Activated CD4-positive, CD25-positive, alpha-beta regulatory T cell treated with anti-CD3 and anti-CD28 coated beads, Interleukin-2, amount 50 U/mL, for 16 hours (primary cell): ENCODE measurements around the gene PSME3.

ENCODE experiments used
- DNase-seq: peaks from one replicate; pipeline ENCODE4 v3.0.0-alpha.2; 2020; ENCODE audit warnings: low read depth, low spot score

PSME3 gene

DNA sequence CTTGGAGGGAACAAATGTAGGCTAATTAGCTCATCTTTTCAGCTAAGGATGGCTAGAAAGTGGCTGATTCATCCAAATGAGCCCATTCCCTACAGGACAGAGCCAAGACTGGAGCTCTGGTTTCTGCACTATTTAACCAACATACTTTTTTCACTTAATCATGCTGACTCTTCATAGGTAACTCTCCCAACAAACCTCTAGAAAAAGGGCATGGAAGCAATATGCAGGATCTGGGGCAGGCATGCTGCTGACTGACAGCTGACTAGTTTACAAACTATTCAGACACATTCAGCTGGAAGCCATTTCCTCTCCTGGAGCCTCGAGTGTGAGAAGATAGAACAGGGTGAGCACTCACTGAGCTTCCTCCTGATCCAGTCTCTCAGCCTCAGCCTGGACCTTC, 15.3 kb upstream of the PSME3 start:
- DNase-seq, result no peak

- DNase-seq, result no peak
Observed at GRCh38 chr17:42818379-42818778, 14.8 kb upstream of the PSME3 start.

DNA sequence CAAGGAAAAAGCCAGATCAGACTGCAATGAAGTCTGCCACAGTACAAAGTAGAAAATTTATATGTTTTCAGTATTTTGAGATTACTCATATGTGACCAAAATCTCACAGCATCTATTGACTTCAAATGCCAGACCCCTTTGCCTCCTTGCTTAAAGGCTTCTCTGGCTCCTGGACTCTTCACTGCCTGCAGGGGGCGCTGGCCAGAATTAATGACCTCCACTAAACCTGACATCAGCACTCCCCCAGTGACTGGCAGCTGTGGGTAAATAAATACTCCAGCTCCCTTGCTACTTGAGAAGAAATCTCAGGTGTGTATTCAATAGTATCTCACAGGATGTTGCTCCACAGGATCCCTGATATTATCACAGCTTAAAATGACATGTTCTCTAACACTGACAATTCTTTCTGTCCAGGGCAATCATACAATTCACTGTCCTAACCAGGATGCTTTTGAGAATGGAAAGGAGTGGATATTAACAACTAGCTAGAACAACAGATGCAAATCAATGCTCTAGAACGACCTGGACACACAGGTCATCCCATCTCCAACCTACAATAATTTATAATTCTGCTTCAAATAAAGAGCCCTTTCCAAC, 13.2 kb upstream of the PSME3 start:
- DNase-seq, result peak; percentile 40

GRCh38 chr17:42821176-42821575, 12.0 kb upstream of the PSME3 start:
- no peak for DNase-seq

GRCh38 chr17:42827472-42827871, 5.7 kb upstream of the PSME3 start:
- no peak for DNase-seq

DNA sequence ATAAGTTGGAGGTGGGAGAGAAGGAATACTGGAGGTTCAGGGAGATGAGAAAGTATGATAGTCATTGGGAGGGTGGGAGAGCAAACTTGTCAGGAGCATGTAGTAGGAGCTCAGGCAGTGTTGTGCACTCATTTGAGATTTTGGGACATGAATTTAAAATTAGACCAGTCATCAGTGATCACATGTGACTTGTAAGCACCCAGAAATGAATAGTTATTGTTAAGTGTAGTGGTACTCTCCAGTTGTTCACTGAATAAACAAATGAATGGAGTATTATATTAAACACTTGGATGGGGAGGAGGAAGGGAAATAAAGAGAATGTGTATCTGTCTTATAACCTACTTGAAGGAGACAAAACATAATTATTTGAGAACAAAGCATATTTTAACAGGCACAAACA, 2.2 kb upstream of the PSME3 start:
- DNase-seq, result no peak

DNA sequence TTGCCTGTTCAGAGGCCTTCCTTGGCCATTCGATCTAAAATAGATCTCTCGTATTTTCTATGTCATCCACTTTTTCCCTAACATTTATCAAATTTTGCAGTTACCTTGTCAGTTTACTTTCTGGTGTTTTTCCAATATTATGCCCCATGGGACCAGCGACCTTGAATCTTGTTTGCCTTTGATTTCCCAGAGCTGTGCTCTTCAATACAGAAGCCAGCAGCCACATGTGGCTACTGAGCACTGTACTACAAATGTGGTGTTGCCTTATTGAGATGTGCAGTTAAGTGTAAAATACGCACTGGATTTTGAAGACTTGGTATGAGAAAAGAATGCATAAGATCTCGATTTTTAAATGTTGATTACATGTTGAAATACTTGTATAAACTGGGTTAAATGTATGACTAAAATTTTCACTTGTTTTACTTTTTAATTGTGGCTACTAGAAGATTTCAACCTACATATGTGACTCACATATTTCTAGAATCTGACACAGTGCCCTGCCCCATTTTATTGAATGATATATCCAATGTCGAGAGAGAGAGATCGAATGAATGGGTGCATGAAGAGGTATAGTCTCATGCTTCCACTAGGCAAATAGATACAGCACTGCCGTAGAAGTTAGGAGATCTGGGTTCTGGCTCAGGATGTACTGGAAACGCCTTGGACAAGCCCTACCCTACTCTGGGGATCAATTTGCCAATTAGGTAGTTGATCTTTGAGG, 824 bp upstream of the PSME3 start:
- no peak for DNase-seq

GRCh38 chr17:42833767-42834422, 698 bp downstream of the PSME3 start:
- no peak for DNase-seq

- no peak for DNase-seq
Observed at GRCh38 chr17:42835732-42836131, 2.5 kb downstream of the PSME3 start.

- no peak for DNase-seq
Observed at GRCh38 chr17:42841975-42842685, 8.9 kb downstream of the PSME3 start.

GRCh38 chr17:42843358-42843934, 10.2 kb downstream of the PSME3 start:
- DNase-seq, result no peak

DNA sequence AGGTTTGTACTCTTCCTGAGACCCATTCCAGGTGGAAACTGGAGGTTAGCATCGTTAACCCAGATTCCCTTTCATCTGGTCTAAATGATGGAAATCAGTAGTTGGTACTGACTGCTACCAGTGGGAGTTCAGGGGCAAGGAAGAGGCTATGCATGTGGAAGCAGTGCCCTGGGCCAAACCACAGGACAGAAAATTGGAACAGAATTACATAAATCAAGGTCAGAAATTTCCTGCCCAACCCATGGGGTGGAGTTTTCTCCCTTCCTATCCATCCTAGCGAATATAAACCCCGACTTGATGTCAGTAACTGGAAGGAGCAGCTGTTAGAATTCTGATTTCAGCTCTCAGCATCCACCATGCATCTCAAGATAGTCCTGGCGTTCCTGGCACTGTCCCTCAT, 11.1 kb downstream of the PSME3 start, which contains the start of gene AOC2:
Gene AOC2 (plus strand): TSS at position 310 of the 400 bp plus-strand sequence. CDS start 47 bp downstream, at position 357.
- DNase-seq, result no peak

GRCh38 chr17:42844761-42845555, 11.8 kb downstream of the PSME3 start:
- DNase-seq, result no peak

- DNase-seq, result no peak
Observed at GRCh38 chr17:42845556-42845917, 12.3 kb downstream of the PSME3 start.

DNA sequence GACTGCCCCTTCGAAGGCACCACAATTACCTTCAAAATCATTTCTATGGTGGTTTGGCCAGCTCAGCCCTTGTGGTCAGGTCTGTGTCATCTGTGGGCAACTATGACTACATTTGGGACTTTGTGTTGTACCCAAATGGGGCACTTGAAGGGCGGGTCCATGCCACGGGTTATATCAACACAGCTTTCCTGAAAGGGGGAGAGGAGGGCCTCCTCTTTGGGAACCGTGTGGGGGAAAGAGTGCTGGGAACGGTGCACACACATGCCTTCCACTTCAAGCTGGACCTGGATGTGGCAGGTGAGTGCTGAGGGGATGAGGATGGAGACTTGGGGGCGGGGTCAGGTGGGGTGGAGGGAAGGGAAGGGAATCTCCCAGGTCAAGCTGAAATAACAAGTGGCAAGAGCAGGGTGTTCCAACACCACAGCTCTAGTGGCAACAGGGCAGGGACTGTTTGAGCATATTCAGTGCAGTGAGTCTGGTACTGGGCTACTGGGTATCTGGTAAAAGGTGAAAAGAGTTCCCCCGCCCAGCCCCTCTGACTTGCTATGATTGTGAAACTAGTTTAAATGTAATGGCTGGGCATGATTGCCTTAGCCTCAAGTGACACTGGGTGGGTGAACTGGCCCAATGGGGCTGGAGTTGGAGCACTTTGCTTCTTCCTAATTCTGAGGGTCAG, 12.9 kb downstream of the PSME3 start:
- no peak for DNase-seq

DNA sequence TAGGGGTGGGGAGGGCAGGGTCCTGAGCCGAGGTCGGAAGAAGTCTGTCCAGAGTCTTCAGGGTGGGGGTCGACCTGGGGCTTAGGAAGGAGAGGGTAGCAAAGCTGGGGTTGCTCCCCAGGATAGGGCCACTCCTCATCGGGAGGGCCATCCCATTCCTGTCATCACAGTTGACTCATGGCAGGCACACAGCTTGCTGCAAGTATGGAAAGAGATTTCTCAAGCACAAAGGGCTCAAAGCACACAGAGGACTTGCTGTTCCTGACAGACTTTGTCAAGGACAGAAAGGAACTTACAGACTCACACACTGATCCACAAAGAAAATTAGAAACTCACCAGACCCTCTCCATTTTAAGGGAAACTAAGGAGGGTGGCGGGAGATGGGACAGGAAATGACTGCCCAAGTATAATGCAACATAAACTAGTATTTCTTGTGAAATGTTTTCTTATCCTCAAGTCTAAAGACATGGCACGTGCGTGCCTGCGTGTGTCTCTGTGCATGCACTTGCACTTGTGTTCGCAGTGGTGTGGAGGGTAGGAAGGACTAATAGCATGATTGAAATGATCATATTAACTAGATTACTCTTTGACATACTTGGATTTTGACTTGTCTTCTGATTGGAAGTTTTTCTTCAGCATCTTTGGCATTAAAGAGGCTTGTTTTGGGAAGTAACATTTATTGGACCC, 13.5 kb downstream of the PSME3 start:
- no peak for DNase-seq

- DNase-seq, result no peak
Observed at GRCh38 chr17:42848093-42848492, 14.9 kb downstream of the PSME3 start.

GRCh38 chr17:42849031-42849430, 15.8 kb downstream of the PSME3 start:
- no peak for DNase-seq

- no peak for DNase-seq
Observed at GRCh38 chr17:42849451-42850181, 16.4 kb downstream of the PSME3 start.
